Posterior vena cava (tissue), 2 donors: ENCODE results near the gene PAEP. TPM values are rescaled to one million over a fixed set of nuclear protein-coding genes. Genes with fewer than 3 reads are reported as not detected.
"Not testable (repeated sequence)": the region's sequence is repeated elsewhere in the genome, so short reads cannot be mapped to it uniquely, and the experiment has no call there.

ENCODE experiments used
- DNase-seq: peaks from one replicate; pipeline ENCODE4 v3.0.0-alpha.2; 2020; ENCODE audit warnings: low spot score
- intact Hi-C, 2 donors: fragments of 100-400 bp; cut with DNase I; formaldehyde crosslinking; loops; one replicate each; pipeline versions ENCODE4 v1.14.1 to v1.14.2; 2022 to 2023
- total RNA-seq, 2 donors: library from RNA; stranded (reverse); fragmentation: NEBNext Ultra II Directional; extraction: Animal tissue kit (Norgen Biotek cat#: 25700); gene quantifications; one replicate each; pipeline ENCODE4 v1.2.1, GENCODE V29; 2021
- donor health status: DM: yes; HTN: yes; CAD: no.
- donor health status: DM: yes; HTN: yes; CAD: no.

Gene PAEP
- total RNA-seq, 2 donors from 2014 or later = not detected

- intact Hi-C loops = not testable (repeated sequence)
- DNase-seq = peak; percentile 47
Observed at GRCh38 chr9:135546792-135547617, 14.6 kb upstream of the PAEP start.

- DNase-seq = peak; percentile 74
Observed at GRCh38 chr9:135547756-135548736, 13.5 kb upstream of the PAEP start.

GRCh38 chr9:135549478-135550343 lies 11.8 kb upstream of the PAEP start:
- intact Hi-C loops = not testable (repeated sequence)
- peak; percentile 60 for DNase-seq

More at GRCh38 chr9:135547756-135548736, 13.5 kb upstream of the PAEP start:
- intact Hi-C loops = no loop called here

- intact Hi-C loops = no loop called here
- peak; percentile 62 for DNase-seq
Observed at GRCh38 chr9:135550344-135550918, 11.1 kb upstream of the PAEP start.

GRCh38 chr9:135551031-135551430 lies 10.5 kb upstream of the PAEP start:
- intact Hi-C loops = no loop called here
- DNase-seq = peak; percentile 61

GRCh38 chr9:135551456-135551855 lies 10.1 kb upstream of the PAEP start:
- DNase-seq = peak; percentile 73

GRCh38 chr9:135552021-135552697 lies 9.4 kb upstream of the PAEP start:
- peak; percentile 68 for DNase-seq
- intact Hi-C loops = no loop called here

More at GRCh38 chr9:135551456-135551855, 10.1 kb upstream of the PAEP start:
- intact Hi-C loops = no loop called here

- peak; percentile 78 for DNase-seq
- intact Hi-C loops = no loop called here
Observed at GRCh38 chr9:135552698-135553171, 8.8 kb upstream of the PAEP start.

GRCh38 chr9:135554718-135555117 lies 6.8 kb upstream of the PAEP start:
- intact Hi-C loops = no loop called here

GRCh38 chr9:135555203-135555602 lies 6.4 kb upstream of the PAEP start:
- intact Hi-C loops = no loop called here
- peak; percentile 20 for DNase-seq

More at GRCh38 chr9:135554718-135555117, 6.8 kb upstream of the PAEP start:
- DNase-seq = peak; percentile 37

GRCh38 chr9:135555910-135556309 lies 5.6 kb upstream of the PAEP start:
- DNase-seq = no peak
- intact Hi-C loops = no loop called here

GRCh38 chr9:135559606-135560005 lies 1.9 kb upstream of the PAEP start:
- DNase-seq = peak; percentile 26
- intact Hi-C loops = no loop called here

GRCh38 chr9:135562235-135562745 lies 734 bp downstream of the PAEP start:
- intact Hi-C loops = no loop called here
- DNase-seq = no peak

- intact Hi-C loops = loop anchor here in 1 of 2 donors (1.0 kb wide), 1 partner anchor 27 kb away; no protein-coding TSS in a partner anchor
- DNase-seq = no peak
Observed at GRCh38 chr9:135563039-135563476, 1.5 kb downstream of the PAEP start.

- intact Hi-C loops = loop anchor here in 1 of 2 donors (1.0 kb wide), 1 partner anchor 26 kb away; no protein-coding TSS in a partner anchor
- no peak for DNase-seq
Observed at GRCh38 chr9:135563858-135564257, 2.3 kb downstream of the PAEP start.

GRCh38 chr9:135565141-135565628 lies 3.6 kb downstream of the PAEP start:
- DNase-seq = peak; percentile 68
- intact Hi-C loops = no loop called here

GRCh38 chr9:135565636-135566035 lies 4.1 kb downstream of the PAEP start:
- DNase-seq = no peak
- intact Hi-C loops = no loop called here
